Omental fat pad (tissue), 4 donors: ENCODE measurements around the gene PIPOX. TPM values are rescaled to one million over a fixed set of nuclear protein-coding genes. Genes with fewer than 3 reads are reported as not detected.

Experiments used
- ATAC-seq: fragments of 150-250 bp; one replicate; pipeline ENCODE4 v1.9.1; 2016; ENCODE audit warnings: mild to moderate bottlenecking, moderate library complexity; ENCODE audit not compliant: low FRiP score
- DNase-seq: peaks from one replicate; pipeline ENCODE4 v3.0.0-alpha.2; 2019; ENCODE audit warnings: low spot score
- CTCF ChIP-seq, 3 donors: fragments of 450-650 bp; IDR thresholded peaks; one replicate each; pipeline ENCODE4 v1.5.1; 2016 to 2017; ENCODE audit warnings: antibody characterized with exemption in 3 of 3, mild to moderate bottlenecking in 3 of 3, moderate library complexity in 2 of 3
- total RNA-seq, 4 donors: library from RNA; depleted of rRNA; stranded (reverse); fragments of >200 nt; gene quantifications; one replicate each; pipeline ENCODE4 v1.1.0, GENCODE V29; 2016

The PIPOX gene
- total RNA-seq, 4 donors from 2014 or later = 0.82 to 4.9 (median 1.6) TPM

DNA sequence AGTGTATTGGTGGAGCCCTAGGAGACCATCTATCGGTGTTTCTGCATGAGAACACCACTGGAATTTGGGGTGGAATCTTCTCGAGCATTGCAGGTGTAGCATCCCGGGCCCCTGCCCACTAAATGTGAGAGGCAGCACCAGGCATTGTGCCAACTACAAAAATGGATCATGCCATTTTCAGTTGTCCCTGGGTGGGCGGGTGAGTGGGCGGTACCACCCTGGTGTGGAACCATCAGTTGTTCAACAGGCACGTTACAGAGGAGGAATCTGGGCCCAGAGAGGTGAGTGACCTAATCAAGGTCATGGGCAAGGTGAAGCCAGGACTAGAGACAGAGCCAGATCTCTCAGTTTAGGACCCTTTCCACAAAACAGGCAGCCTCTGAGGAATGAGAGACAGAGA, 8.8 kb downstream of the PIPOX start:
- no peak for TF ChIP-seq CTCF (IDR thresholded peaks at IDR 0.05)
- ATAC-seq = no peak
- DNase-seq = no peak

DNA sequence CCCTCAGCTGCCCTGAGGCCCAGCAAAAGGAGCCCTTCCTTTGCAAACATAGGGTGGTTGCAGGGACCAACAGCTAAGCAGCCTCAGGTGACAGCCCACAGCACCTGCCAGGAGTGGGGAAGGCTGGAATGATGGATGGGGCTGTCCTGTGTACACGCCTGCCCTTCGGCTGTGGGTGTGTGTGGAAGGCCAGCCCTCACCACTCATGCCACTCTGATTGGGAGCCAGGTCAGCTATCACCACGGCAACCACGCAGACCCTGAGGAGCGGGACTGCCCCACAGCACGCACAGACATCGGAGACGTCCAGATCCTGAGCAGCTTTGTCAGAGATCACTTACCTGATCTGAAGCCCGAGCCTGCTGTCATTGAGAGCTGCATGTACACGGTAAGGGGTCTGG, 11.9 kb downstream of the PIPOX start:
- ATAC-seq (no peak), DNase-seq (no peak)
- no peak for TF ChIP-seq CTCF (IDR thresholded peaks at IDR 0.05)

DNA sequence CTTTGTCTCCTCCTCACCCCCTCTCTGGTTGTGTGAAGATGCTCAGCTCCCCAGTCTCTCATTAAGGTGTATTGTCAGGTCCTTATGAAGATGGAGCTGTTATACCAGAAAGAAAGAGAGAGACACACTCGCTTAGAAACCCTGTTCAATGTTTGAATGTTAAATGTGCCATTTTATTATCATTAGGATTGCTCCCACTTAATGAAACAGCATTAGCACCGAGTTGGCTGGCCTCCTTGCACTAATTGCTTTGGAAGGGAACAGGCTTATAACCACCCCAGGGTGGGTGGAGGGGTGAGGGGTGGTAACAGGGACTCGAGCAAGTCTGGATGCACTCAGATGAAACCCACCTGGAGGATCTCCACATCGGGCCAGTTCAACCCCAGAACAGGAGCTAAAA, 14.4 kb downstream of the PIPOX start:
- no peak for TF ChIP-seq CTCF (IDR thresholded peaks at IDR 0.05)
- DNase-seq (no peak), ATAC-seq (no peak)

GRCh38 chr17:29058391-29058790, 15.4 kb downstream of the PIPOX start:
- ATAC-seq (no peak), DNase-seq (no peak)
- TF ChIP-seq CTCF (IDR thresholded peaks at IDR 0.05) = no peak

GRCh38 chr17:29059281-29059680, 16.3 kb downstream of the PIPOX start:
- ATAC-seq (no peak), DNase-seq (no peak)
- no peak for TF ChIP-seq CTCF (IDR thresholded peaks at IDR 0.05)

GRCh38 chr17:29060475-29060874, 17.5 kb downstream of the PIPOX start:
- no peak for ATAC-seq
- DNase-seq = no peak
- no peak for TF ChIP-seq CTCF (IDR thresholded peaks at IDR 0.05)

DNA sequence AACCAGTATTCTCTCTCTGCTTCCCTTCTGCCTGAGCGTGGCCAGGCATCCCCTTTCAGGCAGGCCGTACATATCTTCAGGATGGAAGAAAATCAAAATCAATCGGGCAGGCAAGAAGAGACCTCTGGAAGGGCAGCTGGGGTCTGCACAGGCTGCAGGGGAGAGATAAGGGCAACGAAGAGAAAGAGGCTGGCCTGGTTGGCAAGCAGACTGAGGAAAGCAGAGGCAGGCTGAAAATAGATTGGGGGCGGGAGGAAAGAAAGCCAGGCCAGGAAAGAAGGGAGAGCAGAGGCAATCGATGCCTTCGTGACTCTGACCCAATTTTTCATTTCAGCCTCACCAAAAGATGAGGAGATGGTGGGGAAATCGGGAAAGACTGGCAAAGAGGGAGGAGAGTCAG, 18.1 kb downstream of the PIPOX start:
- DNase-seq (no peak), ATAC-seq (no peak)
- TF ChIP-seq CTCF (IDR thresholded peaks at IDR 0.05) = no peak
